Right lobe of liver (tissue), 4 donors: ENCODE measurements around the gene SOST.

Experiments used
- POLR2A ChIP-seq: fragments of 450-650 bp; IDR thresholded peaks from one replicate; pipeline ENCODE4 v1.6.1; 2017; ENCODE audit warnings: antibody characterized with exemption, mild to moderate bottlenecking
- TF ChIP-seq, protein P1 (sequence below), 4 donors: fragments of 200-600 bp in 3 of 4; fragments of 450-650 bp in 1 of 4; IDR thresholded peaks; one replicate each; pipeline versions ENCODE4 v1.5.1 to v1.8.0; 2016 to 2022; ENCODE audit warnings: antibody characterized with exemption in 4 of 4, mild to moderate bottlenecking in 2 of 4
- donor health status: DM: no; HTN: no; CAD: no.
- donor health status: DM: no; HTN: no; CAD: no.
- donor health status: DM: no; HTN: yes; CAD: no.

DNA sequence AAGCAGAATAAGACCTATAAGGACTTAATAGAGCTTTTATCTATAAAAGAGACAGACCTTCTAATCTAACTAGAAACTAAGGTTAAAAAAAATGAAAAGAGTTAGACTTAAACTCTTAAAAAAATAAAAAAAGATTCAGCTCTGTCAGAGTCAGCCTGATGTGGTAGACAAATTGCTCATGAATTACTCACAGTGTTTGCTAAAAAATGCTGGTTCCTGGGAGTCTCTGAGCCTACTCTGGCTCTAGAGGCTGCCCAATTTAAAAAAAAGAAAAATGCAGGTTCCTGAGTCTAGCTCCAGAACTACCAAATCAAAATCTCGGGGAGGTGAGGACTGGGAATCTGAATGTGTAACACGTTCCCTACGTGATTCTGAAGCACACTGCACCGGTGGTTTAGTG, 18.1 kb downstream of the SOST start:
- TF ChIP-seq, protein P1, sequence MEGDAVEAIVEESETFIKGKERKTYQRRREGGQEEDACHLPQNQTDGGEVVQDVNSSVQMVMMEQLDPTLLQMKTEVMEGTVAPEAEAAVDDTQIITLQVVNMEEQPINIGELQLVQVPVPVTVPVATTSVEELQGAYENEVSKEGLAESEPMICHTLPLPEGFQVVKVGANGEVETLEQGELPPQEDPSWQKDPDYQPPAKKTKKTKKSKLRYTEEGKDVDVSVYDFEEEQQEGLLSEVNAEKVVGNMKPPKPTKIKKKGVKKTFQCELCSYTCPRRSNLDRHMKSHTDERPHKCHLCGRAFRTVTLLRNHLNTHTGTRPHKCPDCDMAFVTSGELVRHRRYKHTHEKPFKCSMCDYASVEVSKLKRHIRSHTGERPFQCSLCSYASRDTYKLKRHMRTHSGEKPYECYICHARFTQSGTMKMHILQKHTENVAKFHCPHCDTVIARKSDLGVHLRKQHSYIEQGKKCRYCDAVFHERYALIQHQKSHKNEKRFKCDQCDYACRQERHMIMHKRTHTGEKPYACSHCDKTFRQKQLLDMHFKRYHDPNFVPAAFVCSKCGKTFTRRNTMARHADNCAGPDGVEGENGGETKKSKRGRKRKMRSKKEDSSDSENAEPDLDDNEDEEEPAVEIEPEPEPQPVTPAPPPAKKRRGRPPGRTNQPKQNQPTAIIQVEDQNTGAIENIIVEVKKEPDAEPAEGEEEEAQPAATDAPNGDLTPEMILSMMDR (IDR thresholded peaks at IDR 0.05) = no peak
- no peak for TF ChIP-seq POLR2A
